ENCODE results near the gene NAPA. TPM values are rescaled to one million over a fixed set of nuclear protein-coding genes. Genes with fewer than 3 reads are reported as not detected.

Gene NAPA
- total RNA-seq, 4 donors from 2014 or later: 36.5 to 693 (median 144) TPM

DNA sequence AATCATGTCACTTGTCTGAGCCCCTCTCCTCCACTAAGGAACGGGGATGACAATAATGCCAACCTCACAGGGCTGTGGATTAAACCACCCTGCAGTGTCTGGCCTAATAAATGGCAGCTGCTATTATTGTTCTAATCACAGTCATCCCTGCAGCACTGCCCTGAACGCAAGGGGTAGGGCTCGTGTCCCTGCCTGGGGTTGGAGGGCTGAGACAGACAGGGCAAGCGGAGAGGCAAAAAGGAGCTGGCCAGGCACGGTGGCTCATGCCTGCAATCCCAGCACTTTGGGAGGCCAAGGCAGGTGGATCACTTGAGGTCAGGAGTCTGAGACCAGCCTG is 20.7 kb downstream of the NAPA start:
- Histone ChIP-seq H3K27ac (no peak overlapping the region), H3K27me3 (no peaks in the 10 kb centered on the region), H3K9me3 (no peaks in the 10 kb centered on the region), H3K4me1 (peaks cover 0 to 9% of the 10 kb centered on the region in 2 donors), H3K4me3 (no peak overlapping the region), H3K36me3 (no peaks in the 10 kb centered on the region)
- intact Hi-C loops (cut with DNase I; ENCODE audit: low total_unique reads): no loop called here
- TF ChIP-seq CTCF (IDR thresholded peaks at IDR 0.05) (no peak), POLR2A (IDR thresholded peaks at IDR 0.05) (no peak)
- no peak for DNase-seq

DNA sequence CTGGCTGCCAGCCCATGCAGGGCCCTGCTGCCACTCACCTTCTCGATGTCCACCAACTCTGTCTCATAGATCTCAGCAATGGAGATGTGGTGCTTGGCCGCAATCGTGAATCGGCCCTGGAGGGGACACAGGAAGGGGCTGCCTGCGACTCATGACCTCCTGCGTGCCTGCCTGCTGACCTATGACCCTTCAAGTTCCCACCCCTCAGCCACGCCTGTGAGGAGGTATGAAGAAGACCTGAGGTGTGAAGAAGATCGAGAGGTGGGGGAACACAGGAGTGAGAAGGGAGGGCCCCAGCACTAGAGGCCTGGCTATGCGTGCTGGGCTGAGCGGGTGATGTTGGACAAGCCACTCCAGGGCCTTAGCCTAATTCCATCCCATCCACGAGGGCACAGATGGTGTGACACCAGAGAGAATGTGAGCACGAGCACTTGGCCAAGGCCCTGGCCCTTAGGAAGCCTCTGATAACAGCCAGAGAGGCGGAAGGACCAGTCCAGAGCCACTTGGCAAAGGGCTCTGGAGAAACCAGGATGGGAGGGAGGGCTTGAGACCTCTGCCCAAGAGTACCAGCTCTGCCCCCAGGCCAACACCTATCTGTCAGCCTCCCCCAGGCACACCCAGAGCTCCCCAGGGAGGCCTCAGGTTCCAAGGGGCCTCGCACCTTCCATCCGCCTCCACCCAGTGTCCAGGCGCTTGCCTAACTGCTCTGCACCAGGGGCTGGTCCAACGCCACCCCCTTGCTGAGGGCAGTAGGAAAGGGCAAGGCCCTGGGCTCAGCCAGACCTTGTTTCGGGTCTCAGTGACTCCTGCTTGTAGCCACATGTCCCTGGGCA is 21.3 kb downstream of the NAPA start:
- intact Hi-C loops (cut with DNase I; ENCODE audit: low total_unique reads): no loop called here
- Histone ChIP-seq H3K4me3 (no peak overlapping the region), H3K27me3 (no peaks in the 10 kb centered on the region), H3K36me3 (no peaks in the 10 kb centered on the region), H3K27ac (no peak overlapping the region), H3K9me3 (no peaks in the 10 kb centered on the region), H3K4me1 (peaks cover 0 to 9% of the 10 kb centered on the region in 2 donors)
- no peak for DNase-seq
- TF ChIP-seq CTCF (IDR thresholded peaks at IDR 0.05): no peak
- no peak for TF ChIP-seq POLR2A (IDR thresholded peaks at IDR 0.05)

DNA sequence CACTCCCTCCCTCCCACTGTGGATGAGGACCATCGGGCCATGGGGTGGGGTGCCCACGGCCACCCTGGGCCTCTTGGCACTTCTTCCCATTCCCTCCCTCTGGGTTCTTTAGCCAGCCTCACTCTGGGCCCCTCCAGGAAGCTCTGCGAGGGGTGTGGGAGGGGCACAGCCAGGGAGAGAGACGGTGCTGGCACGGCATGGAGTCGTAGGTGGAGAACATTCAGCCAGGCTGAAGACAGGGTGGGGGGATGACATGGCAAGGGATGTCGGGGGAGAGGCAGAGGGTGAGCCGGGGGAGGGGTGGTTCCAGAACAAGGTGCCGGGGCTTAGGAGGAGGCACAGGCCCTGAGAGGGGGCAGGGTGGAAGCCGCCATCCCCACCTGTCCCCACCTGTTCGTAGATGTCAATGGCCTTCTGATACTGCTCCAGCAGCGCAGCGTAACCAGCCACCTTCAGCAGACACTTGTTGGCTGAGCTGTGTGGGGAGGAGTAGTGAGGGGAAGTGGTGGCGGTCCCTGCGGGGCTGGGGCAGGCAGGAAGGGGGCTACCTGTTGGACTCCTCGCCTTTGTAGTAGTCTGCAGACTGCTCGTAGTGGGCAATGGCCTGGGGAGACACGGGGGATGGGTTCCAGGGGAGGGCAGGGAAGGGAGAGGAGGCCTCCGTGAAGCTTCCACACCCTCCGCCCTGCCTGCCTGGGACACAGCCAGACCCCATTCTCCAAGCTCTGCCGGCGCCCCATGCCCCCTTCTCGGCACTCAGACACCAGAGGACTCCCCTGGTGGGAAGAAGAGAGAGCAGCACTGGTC is 22.1 kb downstream of the NAPA start:
- H3K9me3 ChIP-seq: no peaks in the 10 kb centered on the region
- no peak overlapping the region for H3K4me3 ChIP-seq
- H3K36me3 ChIP-seq: no peaks in the 10 kb centered on the region
- intact Hi-C loops (cut with DNase I; ENCODE audit: low total_unique reads): no loop called here
- no peak overlapping the region for H3K27ac ChIP-seq
- DNase-seq: no peak
- H3K27me3 ChIP-seq: no peaks in the 10 kb centered on the region
- peaks cover 0 to 9% of the 10 kb centered on the region in 2 donors for H3K4me1 ChIP-seq
- TF ChIP-seq CTCF (IDR thresholded peaks at IDR 0.05): no peak
- no peak for TF ChIP-seq POLR2A (IDR thresholded peaks at IDR 0.05)

GRCh38 chr19:47492137-47492533 is 22.7 kb downstream of the NAPA start:
- no peak for DNase-seq
- H3K4me1 ChIP-seq: peaks cover 0 to 9% of the 10 kb centered on the region in 2 donors

More at GRCh38 chr19:47492137-47492533, 22.7 kb downstream of the NAPA start:
- H3K27me3 ChIP-seq: no peaks in the 10 kb centered on the region
- H3K9me3 ChIP-seq: no peaks in the 10 kb centered on the region
- H3K4me3 ChIP-seq: no peak overlapping the region
- H3K36me3 ChIP-seq: no peaks in the 10 kb centered on the region
- intact Hi-C loops (cut with DNase I; ENCODE audit: low total_unique reads): no loop called here
- no peak for TF ChIP-seq POLR2A (IDR thresholded peaks at IDR 0.05)
- no peak for TF ChIP-seq CTCF (IDR thresholded peaks at IDR 0.05)
- H3K27ac ChIP-seq: no peak overlapping the region

Data from uterus (tissue), 4 donors.